Left lung (tissue), 10 donors: ENCODE measurements around the gene FBXL4. TPM values are rescaled to one million over a fixed set of nuclear protein-coding genes. Genes with fewer than 3 reads are reported as not detected.

Experiments
- ATAC-seq: fragments of 200-7000 bp; cut with Tn5 transposase; one replicate; pipeline ENCODE4 v1.9.1; 2020; ENCODE audit warnings: moderate library complexity
- DNase-seq, 4 donors: peaks; one replicate each; pipeline ENCODE4 v3.0.0-alpha.2; 2013 to 2020
- H3K27ac ChIP-seq, 2 donors: fragments of 200-600 bp; sonication (generic) in 1 of 2; one replicate each; pipeline versions ENCODE4 v1.5.0 to v1.8.0; 2020 to 2021
- H3K27me3 ChIP-seq, 2 donors: fragments of 200-600 bp; sonication (generic) in 1 of 2; one replicate each; pipeline versions ENCODE4 v1.5.0 to v1.8.0; 2020 to 2021
- H3K36me3 ChIP-seq, 2 donors: fragments of 200-600 bp; sonication (generic) in 1 of 2; one replicate each; pipeline versions ENCODE4 v1.5.0 to v1.8.0; 2020 to 2021
- H3K4me1 ChIP-seq, 2 donors: fragments of 200-600 bp; one replicate each; pipeline ENCODE4 v1.8.0; 2021
- H3K4me3 ChIP-seq, 2 donors: fragments of 200-600 bp; sonication (generic) in 1 of 2; one replicate each; pipeline versions ENCODE4 v1.5.0 to v1.8.0; 2020 to 2021; ENCODE audit warnings: mild to moderate bottlenecking in 1 of 2
- H3K9me3 ChIP-seq, 2 donors: fragments of 200-600 bp; sonication (generic) in 1 of 2; one replicate each; pipeline versions ENCODE4 v1.5.0 to v1.8.0; 2020 to 2021
- intact Hi-C, 2 donors: fragments of 100-400 bp; cut with DNase I; formaldehyde crosslinking; loops; one replicate each; pipeline versions ENCODE4 v1.11.2 to v1.14.2; 2022
- polyA plus RNA-seq, 6 donors: library from polyadenylated mRNA; unstranded; fragments of 120-200 nt; gene quantifications; one replicate each; pipeline ENCODE4 v1.2.1, GENCODE V29; 2013; ENCODE audit not compliant: insufficient read length in 6 of 6
- total RNA-seq, 2 donors: library from RNA; stranded (reverse); fragmentation: NEBNext Ultra II Directional; extraction: Animal tissue kit (Norgen Biotek cat#: 25700); gene quantifications; one replicate each; pipeline ENCODE4 v1.2.1, GENCODE V29; 2021
- TF ChIP-seq, protein P1 (sequence below), 2 donors: fragments of 200-600 bp; sonication (generic) in 1 of 2; IDR thresholded peaks; one replicate each; pipeline versions ENCODE4 v1.5.0 to v1.8.0; 2021; ENCODE audit warnings: antibody characterized with exemption in 2 of 2
- donor health status: DM: no; HTN: yes; CAD: no.
- donor health status: DM: no; HTN: no; CAD: no.

Gene FBXL4
- total and polyA plus RNA-seq, 8 donors: 18.7 to 24.4 (median 21.0) TPM

DNA sequence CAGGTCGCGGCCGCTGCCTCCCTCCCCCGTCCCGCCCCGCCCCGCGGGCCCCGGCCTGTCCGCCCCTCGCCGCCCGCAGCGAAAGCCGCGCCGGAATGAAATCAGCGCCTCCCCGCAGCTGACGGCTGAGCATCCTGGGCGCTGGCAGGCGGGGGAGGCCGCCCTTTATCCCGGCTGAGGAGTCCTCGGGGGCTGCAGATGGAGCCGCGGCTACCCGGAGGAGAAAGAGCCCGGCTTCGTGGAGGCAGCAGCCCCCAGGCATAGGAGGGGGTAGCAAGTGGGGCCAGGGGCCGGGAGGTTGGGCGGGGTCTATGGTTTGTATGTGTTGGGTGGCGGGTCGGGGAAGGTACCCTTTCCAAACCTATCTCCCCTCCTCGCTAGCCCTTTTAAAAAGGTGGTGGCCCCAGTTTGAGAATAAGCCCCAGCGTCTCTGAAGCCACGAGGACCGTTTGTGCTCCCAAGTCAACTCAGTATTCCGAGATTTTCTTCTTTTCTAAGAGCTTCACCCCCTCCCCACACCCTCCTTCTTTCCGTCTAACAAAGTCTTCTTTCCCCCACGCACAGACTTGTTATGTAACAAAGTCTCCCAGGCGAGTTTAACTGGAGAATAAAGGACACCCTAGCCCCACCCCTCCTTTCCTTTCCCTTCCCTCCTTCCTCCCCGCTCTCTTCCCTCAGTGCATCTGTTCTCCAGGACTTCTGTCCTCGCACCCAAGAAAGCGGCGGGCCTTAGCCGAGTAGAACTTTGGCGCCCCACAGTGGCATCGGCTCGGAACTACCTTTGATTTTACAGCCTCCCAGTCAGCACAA, 102.3 kb downstream of the FBXL4 start:
- Histone ChIP-seq H3K4me1 (peaks cover 14 to 36% of the 10 kb centered on the region in 2 donors), H3K4me3 (no peak overlapping the region), H3K36me3 (no peaks in the 10 kb centered on the region), H3K27me3 (peaks cover 87 to 100% of the 10 kb centered on the region in 2 donors), H3K27ac (no peak overlapping the region), H3K9me3 (no peaks in the 10 kb centered on the region)
- ATAC-seq (peak; percentile 93), DNase-seq (peak; percentile 70 to 87 (median 80))
- TF ChIP-seq, protein P1, sequence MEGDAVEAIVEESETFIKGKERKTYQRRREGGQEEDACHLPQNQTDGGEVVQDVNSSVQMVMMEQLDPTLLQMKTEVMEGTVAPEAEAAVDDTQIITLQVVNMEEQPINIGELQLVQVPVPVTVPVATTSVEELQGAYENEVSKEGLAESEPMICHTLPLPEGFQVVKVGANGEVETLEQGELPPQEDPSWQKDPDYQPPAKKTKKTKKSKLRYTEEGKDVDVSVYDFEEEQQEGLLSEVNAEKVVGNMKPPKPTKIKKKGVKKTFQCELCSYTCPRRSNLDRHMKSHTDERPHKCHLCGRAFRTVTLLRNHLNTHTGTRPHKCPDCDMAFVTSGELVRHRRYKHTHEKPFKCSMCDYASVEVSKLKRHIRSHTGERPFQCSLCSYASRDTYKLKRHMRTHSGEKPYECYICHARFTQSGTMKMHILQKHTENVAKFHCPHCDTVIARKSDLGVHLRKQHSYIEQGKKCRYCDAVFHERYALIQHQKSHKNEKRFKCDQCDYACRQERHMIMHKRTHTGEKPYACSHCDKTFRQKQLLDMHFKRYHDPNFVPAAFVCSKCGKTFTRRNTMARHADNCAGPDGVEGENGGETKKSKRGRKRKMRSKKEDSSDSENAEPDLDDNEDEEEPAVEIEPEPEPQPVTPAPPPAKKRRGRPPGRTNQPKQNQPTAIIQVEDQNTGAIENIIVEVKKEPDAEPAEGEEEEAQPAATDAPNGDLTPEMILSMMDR (IDR thresholded peaks at IDR 0.05): peak; percentile 61 to 86
- intact Hi-C loops: no loop called here

DNA sequence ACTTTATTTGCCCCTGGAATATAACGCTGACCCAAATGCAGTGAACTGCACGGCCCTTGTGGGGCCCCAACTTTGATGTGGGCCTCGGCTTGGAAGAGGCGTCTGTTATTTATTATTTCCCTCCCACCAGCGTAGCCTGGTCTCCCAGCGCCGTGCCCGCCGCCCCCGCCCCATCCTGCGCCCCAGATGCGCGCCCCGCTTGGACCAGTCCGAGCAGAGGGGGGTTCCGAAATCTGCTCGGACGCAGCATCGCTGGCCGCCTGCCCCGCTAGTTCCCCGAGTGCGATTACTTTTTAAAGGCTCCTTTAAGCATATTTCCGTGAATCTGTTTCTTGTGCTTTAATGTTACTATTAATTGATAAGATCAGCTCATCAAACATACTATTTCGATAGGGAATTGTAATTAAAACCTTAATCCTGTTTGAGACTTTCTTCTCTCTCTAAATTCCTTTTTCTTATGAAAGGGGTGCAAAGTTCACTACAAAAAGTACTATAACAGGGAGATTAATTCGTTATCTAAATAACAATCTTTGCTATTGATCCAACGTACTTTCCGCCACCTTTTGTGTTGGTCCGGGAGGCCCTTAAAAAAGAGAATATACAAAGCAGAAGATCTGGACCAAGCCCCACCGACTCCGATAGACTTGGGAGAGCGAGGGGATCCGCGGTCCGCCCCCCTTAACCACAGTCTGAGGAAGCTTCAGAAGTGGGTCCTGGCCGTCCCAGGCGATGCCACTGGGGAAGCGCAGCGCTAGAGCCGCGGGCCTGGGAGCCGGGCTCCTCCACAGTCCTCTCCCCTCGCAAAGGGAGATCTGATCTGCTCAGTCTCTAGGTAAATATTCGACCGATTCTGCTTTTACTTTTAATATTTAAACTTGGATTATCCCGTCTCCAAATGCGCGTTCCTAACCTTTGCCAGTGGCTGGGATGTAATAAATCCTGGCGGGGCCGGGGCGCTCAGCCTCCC, 103.2 kb downstream of the FBXL4 start:
- TF ChIP-seq, protein P1 (IDR thresholded peaks at IDR 0.05): no peak
- Histone ChIP-seq H3K4me1 (peaks cover 14 to 36% of the 10 kb centered on the region in 2 donors), H3K4me3 (no peak overlapping the region), H3K27me3 (peaks cover 96 to 100% of the 10 kb centered on the region in 2 donors), H3K9me3 (no peaks in the 10 kb centered on the region), H3K27ac (no peak overlapping the region), H3K36me3 (no peaks in the 10 kb centered on the region)
- no peak for ATAC-seq
- peak in 1 of 4 donors; percentile 75 for DNase-seq
- intact Hi-C loops: no loop called here

DNA sequence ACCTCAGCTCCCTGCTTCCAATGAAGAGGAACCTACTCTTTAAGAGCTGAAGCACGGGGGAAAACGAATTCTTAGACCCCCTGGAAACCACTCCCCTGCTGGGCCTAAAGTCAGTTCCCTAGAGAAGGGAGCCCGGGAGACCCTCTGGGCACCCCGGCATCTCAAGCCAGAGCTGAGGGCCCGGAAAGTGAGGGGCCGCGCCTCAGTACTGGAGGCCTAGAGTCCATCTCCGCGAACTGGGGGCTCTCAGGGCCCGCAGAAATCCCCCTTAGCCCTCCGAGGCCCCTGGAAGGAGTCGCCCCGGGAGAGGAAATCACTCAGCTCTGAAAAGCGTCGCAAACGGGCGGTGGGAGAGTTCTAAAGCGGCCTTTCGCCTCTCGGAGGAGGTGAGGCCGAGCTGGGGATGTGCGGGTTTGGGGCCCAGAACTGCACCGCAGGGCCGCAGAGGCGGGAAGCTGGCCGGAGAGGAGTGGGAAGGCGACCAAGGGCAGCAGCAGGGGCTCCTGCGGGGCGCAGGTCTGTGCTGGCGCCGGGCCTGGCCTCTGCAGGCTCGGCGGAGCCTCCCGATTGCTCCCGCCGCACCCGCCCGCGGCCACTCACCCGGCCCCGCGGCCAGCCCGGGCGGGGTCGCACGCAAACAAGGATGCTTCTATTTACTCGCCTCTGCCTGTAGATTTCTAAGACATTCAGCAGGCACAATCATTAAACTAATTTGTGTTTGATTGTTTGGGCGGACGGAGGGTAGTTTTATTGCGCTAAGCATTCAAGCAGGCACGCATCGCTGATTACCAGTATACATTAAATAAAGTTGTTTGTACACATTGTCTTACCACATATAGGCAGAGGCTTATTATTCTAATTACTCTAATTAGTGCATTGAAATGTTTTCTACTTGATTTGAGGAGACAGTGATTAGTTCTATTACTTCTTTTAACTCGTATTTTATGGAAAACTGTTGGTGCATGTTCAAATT, 104.2 kb downstream of the FBXL4 start:
- ATAC-seq: no peak
- H3K27me3 ChIP-seq: peaks cover 100% of the 10 kb centered on the region in 2 donors
- no peaks in the 10 kb centered on the region for H3K9me3 ChIP-seq
- no peak overlapping the region for H3K4me3 ChIP-seq
- H3K36me3 ChIP-seq: no peaks in the 10 kb centered on the region
- intact Hi-C loops: no loop called here
- TF ChIP-seq, protein P1 (IDR thresholded peaks at IDR 0.05): no peak
- no peak overlapping the region for H3K27ac ChIP-seq
- peak in 1 of 4 donors; percentile 61 for DNase-seq
- H3K4me1 ChIP-seq: peaks cover 14 to 34% of the 10 kb centered on the region in 2 donors

DNA sequence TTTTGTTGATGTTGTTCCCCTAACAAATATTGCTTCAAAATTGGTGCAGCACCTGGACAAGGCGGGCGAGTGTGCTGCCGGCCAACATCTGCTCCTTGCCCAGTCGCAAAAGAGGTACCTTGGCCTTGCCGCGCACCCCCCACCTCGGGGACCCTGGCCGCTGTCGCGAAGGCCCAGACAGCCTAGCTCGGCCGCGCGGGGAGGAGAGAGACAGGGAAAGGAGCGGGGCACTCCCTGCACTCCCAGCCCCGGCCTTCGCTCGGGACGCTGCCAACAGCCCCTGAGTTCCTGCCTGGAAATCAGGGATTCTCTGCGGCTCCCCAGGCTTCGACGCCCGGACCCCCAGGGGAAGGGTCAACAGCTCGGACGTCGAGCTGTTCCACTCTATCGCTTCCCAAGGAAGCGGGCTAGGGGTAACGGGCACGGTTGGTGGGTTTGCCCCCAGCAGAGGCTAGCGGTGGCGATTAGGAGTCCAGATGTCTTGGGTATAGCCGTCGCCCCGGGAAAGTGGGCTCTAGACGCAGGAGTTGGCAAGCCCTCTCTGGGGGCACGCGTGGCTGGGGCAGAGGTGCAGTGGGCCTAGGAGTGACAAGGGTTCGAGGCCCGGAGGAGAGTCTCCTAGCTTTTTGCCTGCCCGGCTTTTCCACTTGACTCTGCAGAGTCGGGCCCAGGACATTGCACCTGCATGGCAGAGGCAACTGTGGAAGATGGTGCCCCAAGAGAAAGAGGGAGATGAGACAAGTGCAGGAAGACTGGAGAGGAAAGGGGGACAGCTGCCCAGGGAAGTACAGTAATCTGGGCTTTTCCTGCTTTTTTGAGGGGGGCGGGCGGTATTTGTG, 105.2 kb downstream of the FBXL4 start:
- H3K4me3 ChIP-seq: no peak overlapping the region
- H3K27ac ChIP-seq: no peak overlapping the region
- no peaks in the 10 kb centered on the region for H3K9me3 ChIP-seq
- H3K27me3 ChIP-seq: peaks cover 100% of the 10 kb centered on the region in 2 donors
- TF ChIP-seq, protein P1 (IDR thresholded peaks at IDR 0.05): no peak
- intact Hi-C loops: no loop called here
- H3K4me1 ChIP-seq: peaks cover 6 to 24% of the 10 kb centered on the region in 2 donors
- peak in 1 of 4 donors; percentile 78 for DNase-seq
- H3K36me3 ChIP-seq: no peaks in the 10 kb centered on the region
- no peak for ATAC-seq
